DND-41 (cell line): ENCODE measurements around the gene ARL5B.
"Not testable (repeated sequence)": the region's sequence is repeated elsewhere in the genome, so short reads cannot be mapped to it uniquely, and the experiment has no call there.

Source experiments
- CTCF ChIP-seq: IDR thresholded peaks from 2 replicates; pipeline ENCODE4 v1.5.1; 2012; ENCODE audit warnings: borderline replicate concordance, low read length, moderate library complexity, mild to moderate bottlenecking; ENCODE audit not compliant: poor library complexity, severe bottlenecking; ENCODE audit errors: extremely low read depth
- EZH2 ChIP-seq: IDR thresholded peaks from 3 replicates; pipeline ENCODE4 v1.6.1; 2012; ENCODE audit warnings: borderline replicate concordance, low read depth, mild to moderate bottlenecking, moderate library complexity, low read length, inconsistent platforms; ENCODE audit not compliant: severe bottlenecking

DNA sequence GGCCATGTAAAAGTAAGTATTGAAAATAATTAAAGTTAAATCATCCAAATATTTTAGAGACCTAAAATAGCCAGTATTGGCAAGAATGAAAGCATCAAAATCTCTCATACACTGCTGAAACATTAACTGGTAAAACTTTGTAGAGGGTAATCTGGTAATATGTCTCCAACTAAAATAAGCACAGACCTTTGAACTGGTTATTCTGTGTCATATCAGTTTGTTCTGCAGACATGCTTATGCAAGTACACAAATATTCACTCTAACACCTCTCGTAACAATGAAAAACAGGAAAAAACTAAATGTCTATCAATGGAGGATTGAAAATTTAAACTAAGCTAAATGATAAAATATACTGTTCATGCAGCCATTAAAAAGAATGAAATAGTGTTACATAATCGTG lies 19.5 kb upstream of the ARL5B start:
- TF ChIP-seq CTCF, EZH2: not testable (repeated sequence)
